GM20431 (cell line): ENCODE results near the gene EPHB4.
"Not testable (repeated sequence)": the region's sequence is repeated elsewhere in the genome, so short reads cannot be mapped to it uniquely, and the experiment has no call there.

ENCODE experiments used
- in situ Hi-C: fragments of 300-500 bp; cut with MseI, MboI; formaldehyde crosslinking; loops from one replicate; pipeline ENCODE4 v1.15.0; 2020; ENCODE audit warnings: low sequenced_read_pairs; ENCODE audit not compliant: unreplicated experiment

The EPHB4 gene

DNA sequence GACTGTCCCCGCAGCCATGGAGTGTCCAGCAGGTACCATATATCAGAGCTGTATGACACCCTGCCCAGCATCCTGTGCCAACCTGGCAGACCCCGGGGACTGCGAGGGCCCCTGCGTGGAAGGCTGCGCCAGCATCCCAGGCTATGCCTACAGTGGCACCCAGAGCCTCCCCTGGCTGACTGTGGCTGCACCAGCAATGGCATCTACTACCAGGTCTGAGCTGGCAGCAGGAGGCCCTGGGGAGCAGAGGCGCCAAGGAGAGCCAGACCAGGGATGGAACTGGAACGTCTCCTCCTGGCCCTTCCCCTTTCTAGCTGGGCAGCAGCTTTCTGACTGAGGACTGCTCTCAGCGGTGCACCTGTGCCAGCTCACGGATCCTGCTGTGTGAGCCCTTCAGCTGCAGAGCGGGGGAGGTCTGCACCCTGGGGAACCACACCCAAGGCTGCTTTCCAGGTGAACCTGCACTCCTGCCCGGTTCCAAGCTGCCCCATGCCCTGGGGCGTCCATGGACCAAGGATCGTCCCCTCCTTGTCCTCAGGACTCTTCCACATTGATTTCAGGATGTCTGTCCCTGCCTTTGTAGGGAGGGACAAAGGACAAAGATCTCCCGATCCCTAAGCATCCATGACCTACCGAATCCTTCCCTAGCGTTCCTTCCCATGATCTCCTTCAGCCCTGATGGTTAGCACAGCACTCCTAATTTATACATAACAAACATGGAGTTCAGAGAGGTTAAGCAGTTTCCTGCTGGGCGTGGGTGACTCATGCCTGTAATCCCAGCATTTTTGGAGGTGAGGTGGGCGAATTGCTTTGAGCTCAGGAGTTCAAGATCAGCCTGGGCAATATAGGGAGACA lies 33.3 kb downstream of the EPHB4 start:
- in situ Hi-C loops, result no loop called here

DNA sequence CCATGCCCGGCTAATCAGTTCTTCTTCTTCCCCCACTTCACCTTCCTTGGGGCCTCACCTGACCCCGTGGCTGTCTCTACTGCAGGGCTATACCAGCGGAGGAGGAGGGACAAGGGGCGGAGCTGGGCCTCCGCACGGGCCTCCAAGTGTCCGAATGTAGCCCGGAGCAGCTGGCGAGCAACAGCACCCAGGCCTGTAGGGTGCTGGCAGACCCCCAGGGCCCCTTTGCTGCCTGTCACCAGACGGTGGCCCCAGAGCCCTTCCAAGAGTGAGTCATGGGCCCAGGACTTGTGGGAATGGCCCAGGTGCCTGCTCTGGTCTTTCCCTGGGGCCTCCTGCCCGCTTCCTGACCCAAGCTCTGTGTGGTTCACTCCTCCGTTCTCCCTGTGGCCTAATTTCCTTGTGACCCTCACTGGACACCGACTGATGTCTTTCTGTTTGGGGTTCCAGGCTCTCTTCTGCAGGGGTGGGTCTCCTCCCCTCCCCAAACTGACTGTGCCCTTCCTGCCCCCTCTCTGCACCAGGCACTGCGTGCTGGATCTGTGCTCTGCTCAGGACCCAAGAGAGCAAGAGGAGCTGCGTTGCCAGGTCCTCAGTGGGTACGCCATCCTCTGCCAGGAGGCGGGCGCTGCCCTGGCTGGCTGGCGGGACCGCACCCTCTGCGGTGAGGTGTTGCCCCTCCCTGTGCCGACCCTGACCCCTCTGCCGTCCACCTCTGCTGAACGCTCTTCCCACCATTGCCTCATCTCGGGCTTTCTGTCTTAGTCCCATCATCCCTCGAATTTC lies 35.2 kb downstream of the EPHB4 start:
- in situ Hi-C loops, result no loop called here

DNA sequence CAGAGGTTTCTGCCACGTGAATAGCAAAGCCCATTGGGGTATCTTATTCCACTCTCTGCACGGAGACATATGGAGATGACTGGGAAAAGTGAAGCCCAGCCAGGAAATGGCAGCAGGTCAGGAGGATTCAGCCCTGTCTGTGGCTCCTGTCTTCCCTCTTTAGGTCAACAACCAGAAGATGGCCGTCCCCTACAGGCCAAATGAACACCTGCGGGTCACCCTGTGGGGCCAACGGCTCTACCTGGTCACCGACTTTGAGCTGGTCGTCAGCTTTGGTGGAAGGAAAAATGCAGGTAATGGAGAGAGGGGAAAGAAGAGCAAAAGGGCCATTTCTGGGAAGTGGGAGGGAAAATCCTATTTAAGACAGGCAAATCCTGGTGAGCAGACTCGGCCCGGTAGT lies 38.3 kb downstream of the EPHB4 start:
- in situ Hi-C loops, result no loop called here

GRCh38 chr7:100786323-100786722 lies 41.0 kb downstream of the EPHB4 start:
- in situ Hi-C loops, result no loop called here

GRCh38 chr7:100785878-100786277 lies 41.4 kb downstream of the EPHB4 start:
- in situ Hi-C loops, result no loop called here

DNA sequence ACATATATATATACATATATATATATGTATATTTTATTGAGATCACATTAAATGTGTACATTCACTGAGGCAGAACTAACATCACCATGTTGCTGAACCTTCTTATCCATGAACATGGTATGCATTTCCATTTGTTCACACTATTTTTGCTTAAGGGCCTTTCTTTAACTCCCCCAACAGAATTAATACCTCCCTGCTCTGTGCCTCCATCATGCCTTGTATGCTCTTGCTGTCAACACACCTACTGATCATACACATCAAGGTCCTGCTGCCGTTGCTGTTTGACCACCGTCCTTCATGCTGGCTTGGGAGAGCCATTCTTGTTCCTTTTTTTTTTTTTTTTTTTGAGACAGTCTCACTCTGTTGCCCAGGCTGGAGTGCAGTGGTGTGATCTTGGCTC lies 43.5 kb downstream of the EPHB4 start:
- in situ Hi-C loops, result no loop called here

- in situ Hi-C loops, result no loop called here
Measured at GRCh38 chr7:100781255-100781654, 46.1 kb downstream of the EPHB4 start.

GRCh38 chr7:100779359-100779758 lies 48.0 kb downstream of the EPHB4 start:
- in situ Hi-C loops, result no loop called here

- in situ Hi-C loops, result no loop called here
Measured at GRCh38 chr7:100778061-100778621, 49.2 kb downstream of the EPHB4 start.

- in situ Hi-C loops, result no loop called here
Measured at GRCh38 chr7:100773491-100773890, 53.8 kb downstream of the EPHB4 start.

DNA sequence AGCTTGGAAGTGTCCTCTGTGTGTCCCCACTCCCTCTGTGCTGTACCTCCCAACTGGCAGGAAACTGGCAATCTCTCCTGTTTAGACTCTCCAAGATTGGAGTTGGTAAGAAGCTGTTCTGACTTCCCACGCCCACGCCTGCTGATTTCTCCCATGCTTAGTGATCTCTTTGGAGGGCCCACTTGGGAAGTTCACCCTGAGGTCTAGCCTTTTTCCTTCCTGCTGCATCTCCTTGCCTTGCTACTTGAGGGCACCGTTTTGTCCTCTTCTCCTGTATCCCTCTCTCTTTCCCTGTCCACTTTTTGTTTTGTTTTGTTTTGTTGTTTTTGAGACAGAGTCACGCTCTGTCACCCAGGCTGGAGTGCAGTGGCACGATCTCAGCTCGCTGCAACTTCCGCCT lies 58.5 kb downstream of the EPHB4 start:
- in situ Hi-C loops, result no loop called here

GRCh38 chr7:100765250-100765649 lies 62.1 kb downstream of the EPHB4 start:
- in situ Hi-C loops, result no loop called here

GRCh38 chr7:100764841-100765240 lies 62.5 kb downstream of the EPHB4 start:
- in situ Hi-C loops, result no loop called here

DNA sequence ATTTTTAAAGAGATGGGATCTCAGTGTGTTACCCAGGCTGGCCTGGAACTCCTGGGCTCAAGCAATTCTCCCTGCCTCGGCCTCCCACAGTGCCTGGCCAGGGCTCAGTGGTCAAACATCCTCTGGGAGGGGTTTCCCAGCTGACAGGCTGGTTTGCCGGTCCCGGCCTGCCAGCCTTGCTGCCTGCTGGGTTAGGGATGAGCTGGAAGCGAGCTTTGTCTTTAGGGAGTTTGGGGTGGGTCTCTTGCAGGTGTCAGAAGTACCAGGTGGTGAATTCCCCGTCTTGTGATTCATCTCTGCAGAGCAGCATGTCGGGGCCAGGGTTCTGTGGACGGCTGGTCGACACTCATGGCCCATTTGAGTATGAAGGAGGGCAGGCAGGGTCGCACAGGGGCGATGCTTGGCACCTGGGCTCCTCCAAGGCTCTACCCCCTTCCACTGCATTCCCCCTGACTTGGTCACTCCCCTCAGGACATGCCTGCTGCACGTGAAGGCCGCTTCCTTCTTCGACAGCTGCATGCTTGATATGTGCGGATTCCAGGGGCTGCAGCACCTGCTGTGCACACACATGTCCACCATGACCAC lies 63.7 kb downstream of the EPHB4 start:
- in situ Hi-C loops, result no loop called here

- in situ Hi-C loops, result not testable (repeated sequence)
Measured at GRCh38 chr7:100762841-100763240, 64.5 kb downstream of the EPHB4 start.

- in situ Hi-C loops, result no loop called here
Measured at GRCh38 chr7:100759357-100760171, 67.8 kb downstream of the EPHB4 start.

- in situ Hi-C loops, result no loop called here
Measured at GRCh38 chr7:100753750-100754149, 73.6 kb downstream of the EPHB4 start.

DNA sequence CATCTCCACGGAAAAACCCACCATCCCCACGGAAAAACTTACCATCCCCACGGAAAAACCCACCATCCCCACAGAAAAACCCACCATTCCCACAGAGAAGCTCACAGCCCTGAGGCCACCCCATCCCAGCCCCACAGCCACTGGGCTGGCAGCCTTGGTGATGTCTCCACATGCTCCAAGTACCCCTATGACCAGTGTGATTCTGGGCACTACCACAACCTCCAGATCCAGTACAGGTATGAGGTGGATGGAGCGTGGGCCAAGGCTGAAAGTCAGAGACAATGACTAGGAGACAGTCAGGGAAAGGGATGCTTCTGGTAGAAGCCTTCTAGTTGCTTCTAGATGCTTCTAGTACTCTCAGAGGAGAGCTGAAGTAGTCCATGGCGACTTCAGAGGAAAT lies 74.3 kb downstream of the EPHB4 start:
- in situ Hi-C loops, result no loop called here
